MM.1S (cell line): ENCODE measurements around the gene CCR2.

Source experiments
- CTCF ChIP-seq: fragments of 300-600 bp; sonication (generic); IDR thresholded peaks from 2 replicates; pipeline ENCODE4 v1.5.1; 2016; ENCODE audit warnings: antibody characterized with exemption, low read length, mixed read lengths
- EZH2 ChIP-seq: fragments of 300-600 bp; sonication (generic); optimal IDR thresholded peaks from 2 replicates; pipeline ENCODE3; 2017; ENCODE audit warnings: low read depth, mild to moderate bottlenecking, antibody characterized with exemption, low read length, mixed read lengths
- EZH2phosphoT487 ChIP-seq: fragments of 300-600 bp; sonication (generic); IDR thresholded peaks from 2 replicates; pipeline ENCODE4 v1.6.1; 2018; ENCODE audit warnings: antibody characterized with exemption, low read length

- TF ChIP-seq CTCF (no peak), EZH2 (no peak), EZH2phosphoT487 (no peak)
Observed at GRCh38 chr3:46393554-46394434, 39.9 kb downstream of the CCR2 start.
